Measurements from ENCODE around the gene ASTN1.

ASTN1 gene

GRCh38 chr1:177164380-177165068, at the start of gene ASTN1:
ASTN1 (minus strand) TSS chr1:177164712; CDS start chr1:177164676, 36 bp downstream.
- Histone ChIP-seq H3K9ac (ENCODE audit: low read length) (no peak within 1 kb of the TSS), H3K4me1 (ENCODE audit: insufficient read depth, low read length) (no peaks in the 10 kb centered on the region), H3K9me3 (ENCODE audit: low read length) (no peaks in the 10 kb centered on the region), H3K36me3 (ENCODE audit: insufficient read depth, low read length) (no peaks in the 10 kb centered on the region), H3K4me3 (ENCODE audit: low read depth in 1 of 2, low read length in 2 of 2) (peak within 1 kb of the TSS in 1 of 2 donors; percentile 2), H3K27ac (ENCODE audit: low read depth, low read length) (no peak within 1 kb of the TSS), H3K27me3 (ENCODE audit: control insufficient read depth in 1 of 2, insufficient read depth in 2 of 2, low read length in 2 of 2) (peaks cover 8 to 22% of the 10 kb centered on the region in 2 donors)

GRCh38 chr1:177211231-177211630, 46.7 kb upstream of the ASTN1 start:
- Histone ChIP-seq H3K27me3 (ENCODE audit: control insufficient read depth in 1 of 2, insufficient read depth in 2 of 2, low read length in 2 of 2) (no peaks in the 10 kb centered on the region), H3K4me1 (ENCODE audit: insufficient read depth, low read length) (peaks cover 9% of the 10 kb centered on the region), H3K36me3 (ENCODE audit: insufficient read depth, low read length) (no peaks in the 10 kb centered on the region), H3K9ac (ENCODE audit: low read length) (no peak overlapping the region), H3K4me3 (ENCODE audit: low read depth in 1 of 2, low read length in 2 of 2) (no peak overlapping the region), H3K27ac (ENCODE audit: low read depth, low read length) (no peak overlapping the region), H3K9me3 (ENCODE audit: low read length) (no peaks in the 10 kb centered on the region)

GRCh38 chr1:177210071-177210470, 45.6 kb upstream of the ASTN1 start:
- Histone ChIP-seq H3K27me3 (ENCODE audit: control insufficient read depth in 1 of 2, insufficient read depth in 2 of 2, low read length in 2 of 2) (no peaks in the 10 kb centered on the region), H3K9me3 (ENCODE audit: low read length) (no peaks in the 10 kb centered on the region), H3K36me3 (ENCODE audit: insufficient read depth, low read length) (no peaks in the 10 kb centered on the region), H3K4me3 (ENCODE audit: low read depth in 1 of 2, low read length in 2 of 2) (no peak overlapping the region), H3K27ac (ENCODE audit: low read depth, low read length) (no peak overlapping the region), H3K9ac (ENCODE audit: low read length) (no peak overlapping the region), H3K4me1 (ENCODE audit: insufficient read depth, low read length) (peaks cover 9% of the 10 kb centered on the region)

- Histone ChIP-seq H3K4me1 (ENCODE audit: insufficient read depth, low read length) (peaks cover 9% of the 10 kb centered on the region), H3K27me3 (ENCODE audit: control insufficient read depth in 1 of 2, insufficient read depth in 2 of 2, low read length in 2 of 2) (no peaks in the 10 kb centered on the region), H3K36me3 (ENCODE audit: insufficient read depth, low read length) (no peaks in the 10 kb centered on the region), H3K4me3 (ENCODE audit: low read depth in 1 of 2, low read length in 2 of 2) (no peak overlapping the region), H3K27ac (ENCODE audit: low read depth, low read length) (no peak overlapping the region), H3K9ac (ENCODE audit: low read length) (no peak overlapping the region), H3K9me3 (ENCODE audit: low read length) (no peaks in the 10 kb centered on the region)
Observed at GRCh38 chr1:177209357-177209756, 44.8 kb upstream of the ASTN1 start.

GRCh38 chr1:177208920-177209319, 44.4 kb upstream of the ASTN1 start:
- H3K27me3 ChIP-seq (ENCODE audit: control insufficient read depth in 1 of 2, insufficient read depth in 2 of 2, low read length in 2 of 2) = no peaks in the 10 kb centered on the region
- no peak overlapping the region for H3K27ac ChIP-seq (ENCODE audit: low read depth, low read length)

GRCh38 chr1:177206831-177207355, 42.4 kb upstream of the ASTN1 start:
- no peak overlapping the region for H3K9ac ChIP-seq (ENCODE audit: low read length)
- no peaks in the 10 kb centered on the region for H3K9me3 ChIP-seq (ENCODE audit: low read length)
- no peaks in the 10 kb centered on the region for H3K36me3 ChIP-seq (ENCODE audit: insufficient read depth, low read length)
- no peaks in the 10 kb centered on the region for H3K27me3 ChIP-seq (ENCODE audit: control insufficient read depth in 1 of 2, insufficient read depth in 2 of 2, low read length in 2 of 2)
- no peak overlapping the region for H3K4me3 ChIP-seq (ENCODE audit: low read depth in 1 of 2, low read length in 2 of 2)
- H3K27ac ChIP-seq (ENCODE audit: low read depth, low read length) = no peak overlapping the region
- H3K4me1 ChIP-seq (ENCODE audit: insufficient read depth, low read length) = peaks cover 9% of the 10 kb centered on the region

More at GRCh38 chr1:177208920-177209319, 44.4 kb upstream of the ASTN1 start:
- Histone ChIP-seq H3K4me1 (ENCODE audit: insufficient read depth, low read length) (peaks cover 9% of the 10 kb centered on the region), H3K9ac (ENCODE audit: low read length) (no peak overlapping the region), H3K4me3 (ENCODE audit: low read depth in 1 of 2, low read length in 2 of 2) (no peak overlapping the region), H3K36me3 (ENCODE audit: insufficient read depth, low read length) (no peaks in the 10 kb centered on the region), H3K9me3 (ENCODE audit: low read length) (no peaks in the 10 kb centered on the region)

- Histone ChIP-seq H3K4me3 (ENCODE audit: low read depth in 1 of 2, low read length in 2 of 2) (no peak overlapping the region), H3K9ac (ENCODE audit: low read length) (no peak overlapping the region), H3K9me3 (ENCODE audit: low read length) (no peaks in the 10 kb centered on the region), H3K36me3 (ENCODE audit: insufficient read depth, low read length) (no peaks in the 10 kb centered on the region), H3K27ac (ENCODE audit: low read depth, low read length) (no peak overlapping the region), H3K27me3 (ENCODE audit: control insufficient read depth in 1 of 2, insufficient read depth in 2 of 2, low read length in 2 of 2) (no peaks in the 10 kb centered on the region), H3K4me1 (ENCODE audit: insufficient read depth, low read length) (no peaks in the 10 kb centered on the region)
Observed at GRCh38 chr1:177200290-177200689, 35.8 kb upstream of the ASTN1 start.

GRCh38 chr1:177198243-177198642, 33.7 kb upstream of the ASTN1 start:
- Histone ChIP-seq H3K9ac (ENCODE audit: low read length) (no peak overlapping the region), H3K4me3 (ENCODE audit: low read depth in 1 of 2, low read length in 2 of 2) (no peak overlapping the region), H3K9me3 (ENCODE audit: low read length) (no peaks in the 10 kb centered on the region), H3K36me3 (ENCODE audit: insufficient read depth, low read length) (no peaks in the 10 kb centered on the region), H3K27ac (ENCODE audit: low read depth, low read length) (no peak overlapping the region), H3K4me1 (ENCODE audit: insufficient read depth, low read length) (no peaks in the 10 kb centered on the region), H3K27me3 (ENCODE audit: control insufficient read depth in 1 of 2, insufficient read depth in 2 of 2, low read length in 2 of 2) (no peaks in the 10 kb centered on the region)

GRCh38 chr1:177190308-177190970, 25.9 kb upstream of the ASTN1 start:
- Histone ChIP-seq H3K9me3 (ENCODE audit: low read length) (no peaks in the 10 kb centered on the region), H3K9ac (ENCODE audit: low read length) (no peak overlapping the region), H3K4me3 (ENCODE audit: low read depth in 1 of 2, low read length in 2 of 2) (no peak overlapping the region), H3K4me1 (ENCODE audit: insufficient read depth, low read length) (no peaks in the 10 kb centered on the region), H3K36me3 (ENCODE audit: insufficient read depth, low read length) (no peaks in the 10 kb centered on the region), H3K27ac (ENCODE audit: low read depth, low read length) (no peak overlapping the region), H3K27me3 (ENCODE audit: control insufficient read depth in 1 of 2, insufficient read depth in 2 of 2, low read length in 2 of 2) (no peaks in the 10 kb centered on the region)

GRCh38 chr1:177186639-177187038, 22.1 kb upstream of the ASTN1 start:
- no peaks in the 10 kb centered on the region for H3K36me3 ChIP-seq (ENCODE audit: insufficient read depth, low read length)
- H3K4me1 ChIP-seq (ENCODE audit: insufficient read depth, low read length) = no peaks in the 10 kb centered on the region
- H3K9me3 ChIP-seq (ENCODE audit: low read length) = no peaks in the 10 kb centered on the region
- no peak overlapping the region for H3K4me3 ChIP-seq (ENCODE audit: low read depth in 1 of 2, low read length in 2 of 2)
- H3K9ac ChIP-seq (ENCODE audit: low read length) = no peak overlapping the region
- peaks cover 0 to under 1% of the 10 kb centered on the region in 2 donors for H3K27me3 ChIP-seq (ENCODE audit: control insufficient read depth in 1 of 2, insufficient read depth in 2 of 2, low read length in 2 of 2)
- no peak overlapping the region for H3K27ac ChIP-seq (ENCODE audit: low read depth, low read length)

- H3K4me3 ChIP-seq (ENCODE audit: low read depth in 1 of 2, low read length in 2 of 2) = no peak overlapping the region
- peaks cover 0 to 8% of the 10 kb centered on the region in 2 donors for H3K27me3 ChIP-seq (ENCODE audit: control insufficient read depth in 1 of 2, insufficient read depth in 2 of 2, low read length in 2 of 2)
- no peaks in the 10 kb centered on the region for H3K4me1 ChIP-seq (ENCODE audit: insufficient read depth, low read length)
- no peaks in the 10 kb centered on the region for H3K9me3 ChIP-seq (ENCODE audit: low read length)
- H3K27ac ChIP-seq (ENCODE audit: low read depth, low read length) = no peak overlapping the region
- H3K36me3 ChIP-seq (ENCODE audit: insufficient read depth, low read length) = no peaks in the 10 kb centered on the region
- H3K9ac ChIP-seq (ENCODE audit: low read length) = no peak overlapping the region
Observed at GRCh38 chr1:177185209-177185608, 20.7 kb upstream of the ASTN1 start.

Measured in muscle layer of colon (tissue), 2 donors.